ENCODE measurements around the gene LHPP.
A peak's percentile ranks its signal among the peaks of the same experiment; 100 is the strongest.
"Not testable (repeated sequence)": the region's sequence is repeated elsewhere in the genome, so short reads cannot be mapped to it uniquely, and the experiment has no call there.

Gene LHPP

DNA sequence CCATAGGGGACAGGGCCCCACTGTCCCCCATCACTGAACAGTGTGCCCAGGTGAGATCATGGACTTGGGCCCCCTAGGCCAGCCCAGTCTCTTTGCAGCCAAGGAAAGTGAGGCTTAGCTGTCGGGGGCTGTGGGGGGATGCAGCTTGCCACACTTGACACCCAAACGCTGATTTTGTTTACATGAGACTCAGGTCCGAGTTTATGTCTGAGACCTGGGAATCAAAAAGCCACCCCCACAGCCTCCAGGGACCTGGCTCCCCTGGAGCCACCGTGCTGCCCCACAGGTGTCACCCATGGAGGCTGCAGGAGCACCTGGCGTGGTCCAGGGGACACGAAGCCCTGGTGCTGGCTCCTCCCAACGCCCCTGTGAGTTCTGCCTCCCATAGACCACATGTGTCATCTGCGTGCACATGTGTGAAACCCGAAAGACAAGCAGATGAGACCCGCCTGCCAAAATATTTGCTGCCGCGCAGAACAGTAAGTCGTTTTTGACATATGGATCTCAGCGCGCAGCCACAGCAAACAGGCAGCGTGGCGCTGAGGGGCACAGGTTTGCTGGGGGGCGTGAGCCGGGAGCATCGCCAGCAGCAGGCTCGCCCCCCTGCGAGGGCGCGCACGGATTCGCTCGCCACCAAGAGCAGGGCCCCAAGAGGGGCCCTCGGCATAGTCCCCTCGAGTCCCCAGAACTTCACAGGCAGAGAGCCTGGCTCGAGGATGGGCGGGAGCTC lies 112.3 kb downstream of the LHPP start:
- no peak for DNase-seq

DNA sequence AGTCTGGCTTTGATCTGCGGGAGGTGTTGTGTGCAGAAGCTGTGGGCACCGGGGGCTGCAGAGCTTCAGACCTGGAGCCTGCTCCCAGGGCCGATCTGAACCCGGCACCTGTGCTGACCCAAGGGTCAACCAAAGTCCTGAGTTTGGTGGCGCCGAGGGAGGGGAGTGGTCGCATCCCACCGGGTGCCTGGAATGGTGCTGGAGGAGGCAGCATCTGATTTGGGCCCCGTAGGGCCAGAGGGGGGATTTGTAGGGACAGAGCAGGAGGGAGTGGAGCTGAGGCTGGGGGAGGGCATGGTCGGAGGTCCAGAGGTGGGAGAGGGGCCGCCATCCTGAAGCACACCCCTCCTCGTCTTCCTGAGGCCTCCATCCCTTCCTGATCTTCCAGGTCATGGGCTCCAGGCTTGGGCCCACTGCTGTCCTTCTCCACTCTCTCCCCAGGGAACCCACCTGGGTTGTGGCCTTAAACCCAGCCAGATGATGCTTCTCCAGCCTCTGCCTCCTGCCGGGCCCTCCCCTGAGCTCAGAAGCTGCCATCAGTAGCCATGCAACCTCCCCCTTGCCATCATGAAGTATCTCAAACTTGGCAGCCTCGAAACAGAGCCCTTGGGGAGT lies 112.9 kb downstream of the LHPP start:
- no peak for DNase-seq

DNA sequence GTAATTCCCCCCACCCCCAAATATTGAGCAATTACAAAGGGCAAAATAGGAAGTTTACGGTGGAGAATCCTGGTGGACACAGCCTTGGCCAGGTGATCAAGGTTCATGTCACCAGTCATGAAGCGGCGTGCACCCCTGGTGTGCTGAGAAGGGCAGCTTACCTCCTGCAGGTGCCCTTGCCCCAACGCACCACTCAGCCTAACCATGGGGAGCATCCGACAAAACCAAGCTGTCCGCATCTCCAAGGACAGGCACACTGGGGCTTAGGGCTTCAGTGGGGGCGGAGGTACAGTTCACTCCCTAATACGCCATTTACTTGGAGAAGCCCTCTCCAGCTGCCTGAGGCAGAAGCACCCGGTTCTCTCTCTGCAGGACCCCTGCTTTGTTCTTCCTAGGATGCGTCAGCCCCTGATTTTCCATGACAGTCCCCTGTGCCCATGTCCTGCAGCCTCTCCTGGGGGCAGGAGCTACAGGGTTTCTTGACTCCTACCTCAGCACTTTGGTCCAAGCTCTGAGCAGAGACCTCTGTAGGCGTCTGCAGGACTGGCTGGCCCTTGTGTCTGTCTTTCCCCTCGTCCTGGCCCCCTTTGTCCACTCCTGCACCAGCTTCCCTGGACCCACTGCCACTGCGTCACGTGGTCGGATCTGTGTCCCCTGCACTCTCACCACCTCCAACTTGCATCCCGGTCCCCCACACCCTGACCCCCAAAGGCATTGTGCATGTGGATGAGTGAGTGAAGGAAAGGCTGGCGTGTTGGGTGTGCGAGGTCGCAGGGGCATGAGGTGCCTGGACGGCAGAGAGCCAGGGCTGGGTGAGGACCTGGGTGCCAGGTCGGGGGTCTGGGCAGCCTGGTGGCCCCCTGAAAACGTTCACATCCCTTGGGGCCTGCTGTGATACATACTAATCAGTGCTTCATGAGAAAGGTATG lies 113.7 kb downstream of the LHPP start:
- no peak for DNase-seq

DNA sequence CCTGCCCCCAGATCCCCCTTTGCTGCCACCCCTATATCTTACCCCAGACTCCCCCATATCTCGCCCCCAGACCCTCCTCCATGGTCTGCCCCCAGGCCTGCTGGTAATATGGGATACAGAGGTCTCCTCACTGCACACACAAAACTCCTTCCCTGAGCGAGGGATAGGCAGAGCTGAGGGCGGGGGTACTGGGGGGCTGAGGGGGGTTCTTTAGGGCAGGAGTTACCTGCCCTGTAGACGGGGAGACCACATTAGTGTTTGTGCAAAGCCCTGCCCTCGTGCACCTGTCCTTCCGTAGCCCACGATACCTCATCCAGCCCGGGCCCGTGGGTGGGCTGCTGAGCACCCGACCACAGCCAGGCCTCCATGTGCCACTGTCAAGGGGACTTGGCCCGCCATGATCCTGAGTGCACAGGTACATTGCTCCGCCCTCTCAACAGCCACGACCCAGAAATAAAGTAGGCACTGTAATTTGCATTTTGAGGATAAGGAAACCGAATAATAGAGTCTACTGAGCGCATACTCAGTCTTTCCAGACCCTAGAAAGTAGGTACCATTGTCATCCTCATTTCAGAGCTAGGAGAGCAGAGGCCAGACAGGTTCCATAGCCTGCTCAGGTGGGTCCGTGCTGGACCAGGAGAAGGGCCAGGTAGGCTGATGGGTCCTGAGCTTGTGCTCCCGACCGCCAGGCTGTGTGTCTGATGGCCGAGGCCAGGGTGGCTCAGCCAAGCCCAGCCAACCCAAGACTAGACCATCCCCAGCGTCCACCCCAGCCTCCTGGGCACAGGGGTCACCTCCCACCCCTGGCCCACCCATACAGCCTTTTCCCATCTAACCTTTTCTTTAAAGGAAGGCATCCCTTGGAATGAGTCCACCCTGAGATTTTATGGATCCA lies 115.2 kb downstream of the LHPP start:
- no peak for DNase-seq

- DNase-seq: no peak
Observed at GRCh38 chr10:124577651-124578050, 116.0 kb downstream of the LHPP start.

DNA sequence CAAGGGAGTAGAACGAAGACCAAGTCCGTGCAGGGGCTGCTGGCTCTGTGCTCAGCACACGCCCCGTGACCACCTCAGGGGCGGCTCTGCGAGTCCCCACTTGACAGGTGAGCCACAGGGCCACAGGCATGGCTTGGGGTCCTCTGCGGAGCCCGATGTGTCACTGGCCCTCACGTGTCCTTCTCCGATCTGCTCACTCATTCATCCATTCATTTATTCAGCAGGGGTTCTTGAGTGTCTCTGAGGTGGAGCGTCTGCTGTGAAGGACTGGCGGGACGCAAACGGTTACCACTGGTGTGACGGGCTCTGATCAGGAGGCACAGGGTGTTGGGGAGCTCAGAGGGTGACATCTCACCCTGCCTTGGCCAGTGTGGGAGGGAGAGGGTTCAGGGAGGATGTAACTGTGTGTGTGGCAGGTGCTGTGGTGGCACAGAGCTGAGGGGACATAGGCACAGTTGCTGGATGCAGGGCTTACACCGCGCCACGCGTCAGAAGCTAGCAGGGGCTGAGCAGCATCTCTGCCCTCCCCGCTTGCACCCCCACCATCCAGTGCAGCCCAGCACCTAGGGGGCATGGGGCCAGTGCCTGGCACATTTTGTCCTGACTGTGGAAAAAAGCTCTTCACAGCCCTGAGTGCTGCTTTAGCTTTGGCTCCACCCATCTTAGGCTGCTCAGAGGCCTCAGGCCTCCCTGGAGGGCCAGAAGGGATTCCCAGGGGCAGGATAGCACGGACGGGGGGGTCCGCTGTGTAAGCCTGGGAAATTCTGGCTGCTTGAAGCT lies 116.8 kb downstream of the LHPP start:
- DNase-seq: no peak

DNA sequence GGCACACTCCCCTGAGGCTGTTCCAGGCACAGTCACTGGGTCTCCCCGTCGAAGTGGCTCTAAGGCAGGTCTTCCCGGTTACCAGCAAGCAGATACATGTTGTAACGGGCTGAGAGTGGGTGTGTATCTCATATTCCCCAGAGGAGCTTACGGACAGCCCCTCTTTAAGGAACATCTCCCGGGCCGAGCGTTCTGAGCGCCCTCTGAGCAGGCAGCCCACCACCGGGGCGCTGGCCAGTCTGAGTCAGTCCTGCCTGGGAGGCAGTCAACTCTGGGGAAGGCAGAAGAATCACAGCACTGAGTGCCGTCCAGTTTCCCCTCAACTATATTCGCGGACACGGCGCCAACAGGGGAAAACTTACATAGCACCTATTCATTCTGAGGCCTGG lies 117.4 kb downstream of the LHPP start:
- peak in 1 of 14 donors; percentile 56 for DNase-seq

DNA sequence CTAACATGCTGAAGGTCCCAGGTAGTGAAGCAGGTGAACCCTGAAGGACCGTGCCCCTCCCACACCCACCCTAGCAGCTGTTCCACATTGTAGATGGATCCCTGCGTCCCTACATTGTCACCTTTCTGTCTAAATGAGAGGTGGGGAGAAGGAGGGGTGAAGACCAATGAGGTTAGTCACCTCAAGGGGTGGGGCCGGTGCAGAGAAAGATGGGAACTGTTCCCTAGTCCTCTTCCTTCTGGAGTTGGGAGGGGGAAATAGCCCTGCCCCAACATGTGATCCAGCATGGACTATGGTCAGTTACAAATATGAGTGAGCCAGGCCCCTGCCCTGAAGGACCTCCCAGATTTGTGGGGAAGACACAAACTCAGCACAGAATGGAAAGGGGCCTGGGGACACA lies 124.5 kb downstream of the LHPP start:
- DNase-seq: no peak

- no peak for DNase-seq
Observed at GRCh38 chr10:124587811-124588211, 126.2 kb downstream of the LHPP start.

- DNase-seq: not testable (repeated sequence)
Observed at GRCh38 chr10:124588341-124588735, 126.7 kb downstream of the LHPP start.

DNA sequence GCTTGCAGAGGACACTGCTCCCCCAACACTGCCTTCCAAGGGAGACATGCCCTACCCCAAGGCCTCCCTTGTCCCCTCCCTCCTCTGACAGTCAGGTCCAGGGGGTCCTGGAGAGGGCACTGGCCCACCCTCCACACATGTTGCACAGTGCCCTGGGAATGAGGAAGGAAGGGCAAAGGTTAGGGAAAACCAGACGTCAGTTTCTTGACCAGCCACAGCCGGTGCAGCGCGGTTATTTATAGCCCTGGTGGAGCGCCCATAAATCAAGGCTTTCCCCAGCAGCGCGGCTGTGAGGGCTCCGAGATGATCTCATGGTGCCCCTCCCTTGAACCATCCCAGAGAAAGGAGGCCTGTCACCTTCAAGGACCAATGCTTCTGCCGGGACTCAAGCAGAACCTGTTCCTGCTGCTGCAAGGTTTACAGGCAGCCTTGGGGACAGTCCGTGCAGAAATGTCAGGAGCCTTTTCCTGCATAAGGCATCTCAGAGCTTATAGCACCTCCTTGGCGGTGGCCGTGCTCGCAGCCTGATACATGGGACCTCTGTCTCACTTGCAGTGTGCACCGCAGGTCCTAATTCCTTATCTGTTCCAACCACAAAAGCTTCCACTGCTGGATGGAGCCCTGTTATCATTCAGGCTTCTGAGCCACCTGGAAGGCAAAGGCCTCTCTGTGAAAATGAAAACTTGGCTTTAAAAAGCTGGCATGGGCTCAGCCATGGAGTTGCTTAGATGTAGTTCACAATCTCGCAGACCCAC lies 127.3 kb downstream of the LHPP start:
- peak in 6 of 14 donors; percentile 33 to 78 (median 38) for DNase-seq

DNA sequence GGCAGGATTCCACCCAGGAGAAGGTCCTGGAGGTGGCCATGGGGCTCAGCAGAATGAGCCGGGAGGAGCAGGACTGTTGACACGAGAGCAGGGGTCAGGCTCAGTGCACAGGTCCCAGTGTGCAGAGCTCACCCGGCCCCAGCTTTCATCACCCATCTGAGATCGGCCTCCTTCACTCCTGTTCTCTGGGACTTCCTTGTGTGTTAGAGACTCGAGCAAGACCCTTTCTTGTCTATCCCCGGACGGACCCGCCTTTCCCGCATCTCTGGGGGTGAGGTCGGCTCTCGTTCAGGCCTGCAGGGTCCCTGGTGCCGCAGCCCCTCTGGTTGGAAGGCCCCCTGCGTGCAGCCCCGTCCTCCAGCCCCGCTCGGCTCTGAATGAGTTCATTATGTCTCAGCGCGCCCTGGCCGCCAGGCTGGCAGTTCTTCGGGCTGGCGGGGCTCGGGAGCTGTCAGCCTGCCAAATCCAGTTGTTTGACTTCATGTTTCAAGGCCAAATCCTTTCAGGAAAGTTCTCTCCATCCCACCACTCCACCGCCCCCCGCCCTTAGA lies 127.9 kb downstream of the LHPP start:
- peak in 9 of 14 donors; percentile 52 to 80 (median 69) for DNase-seq

GRCh38 chr10:124590216-124591122 lies 128.8 kb downstream of the LHPP start:
- DNase-seq: peak in 2 of 14 donors; percentile 45 to 62

GRCh38 chr10:124591123-124591495 lies 129.5 kb downstream of the LHPP start:
- DNase-seq: no peak

- DNase-seq: no peak
Observed at GRCh38 chr10:124592101-124592500, 130.5 kb downstream of the LHPP start.

GRCh38 chr10:124592736-124593430 lies 131.3 kb downstream of the LHPP start:
- DNase-seq: no peak

GRCh38 chr10:124593431-124593985 lies 131.9 kb downstream of the LHPP start:
- no peak for DNase-seq

- no peak for DNase-seq
Observed at GRCh38 chr10:124594240-124594639, 132.6 kb downstream of the LHPP start.
